Psoas muscle (tissue), 8 donors: Measurements from ENCODE around the gene PLGRKT. TPM values are rescaled to one million over a fixed set of nuclear protein-coding genes. Genes with fewer than 3 reads are reported as not detected.

Experiments used
- ATAC-seq, 4 donors: fragments of 200-7000 bp; cut with Tn5 transposase; one replicate each; pipeline ENCODE4 v1.9.1; 2020; ENCODE audit warnings: moderate library complexity in 3 of 4, mild to moderate bottlenecking in 2 of 4
- DNase-seq, 2 donors: peaks; one replicate each; pipeline ENCODE4 v3.0.0-alpha.2; 2020
- H3K27ac ChIP-seq: fragments of 200-600 bp; one replicate; pipeline ENCODE4 v1.8.0; 2022
- H3K27me3 ChIP-seq, 3 donors: fragments of 200-600 bp in 1 of 3; one replicate each; pipeline versions ENCODE4 v1.6.1 to v1.8.0; 2013 to 2022; ENCODE audit warnings: low read length in 2 of 3, mild to moderate bottlenecking in 2 of 3, moderate library complexity in 1 of 3; ENCODE audit not compliant: insufficient read depth in 3 of 3
- H3K36me3 ChIP-seq, 2 donors: fragments of 200-600 bp in 1 of 2; one replicate each; pipeline versions ENCODE4 v1.6.1 to v1.8.0; 2013 to 2022; ENCODE audit warnings: low read depth in 1 of 2, mild to moderate bottlenecking in 1 of 2, moderate library complexity in 1 of 2; ENCODE audit not compliant: insufficient read depth in 1 of 2
- H3K4me1 ChIP-seq: fragments of 200-600 bp; one replicate; pipeline ENCODE4 v1.8.0; 2022
- H3K4me3 ChIP-seq: fragments of 200-600 bp; one replicate; pipeline ENCODE4 v1.8.0; 2022; ENCODE audit warnings: mild to moderate bottlenecking
- H3K9me3 ChIP-seq: fragments of 200-600 bp; one replicate; pipeline ENCODE4 v1.8.0; 2022
- WGBS, 3 donors: extraction: QIAGEN DNeasy Blood & Tissue Kit; methylation state at CpG; one replicate each; pipeline versions ENCODE4 v1.1.6 to v1.1.7; 2013; 5-methylcytosine and 5-hydroxymethylcytosine counted together
- intact Hi-C, 2 donors: fragments of 100-400 bp; cut with DNase I; formaldehyde crosslinking; loops; one replicate each; pipeline versions ENCODE4 v1.11.0 to v1.14.2; 2022
- polyA plus RNA-seq, 3 donors: library from polyadenylated mRNA; stranded (reverse); fragments of 200-250 nt; gene quantifications; one replicate each; pipeline ENCODE4 v1.2.3, GENCODE V29; 2013
- total RNA-seq, 4 donors: library from RNA; stranded (reverse); fragmentation: NEBNext Ultra II Directional in 2 of 4; extraction: Animal tissue kit (Norgen Biotek cat#: 25700) in 2 of 4; gene quantifications; one replicate each; pipeline versions ENCODE4 v1.2.1 to v1.2.4, GENCODE V29; 2021 to 2023
- TF ChIP-seq, protein P1 (sequence below): fragments of 200-600 bp; IDR thresholded peaks from one replicate; pipeline ENCODE4 v1.8.0; 2022; ENCODE audit warnings: antibody characterized with exemption
- donor health status: healthy with polysubstance abuse.
- donor health status: DM: no; HTN: no; CAD: no; lungs with moderate emphysema.
- donor health status: Bipolar disorder and iron deficiency.
- donor health status: healthy.
- donor health status: DM: yes; HTN: yes; CAD: no.
- donor health status: DM: no; HTN: no; CAD: no.
- donor health status: DM: no; HTN: no; CAD: no.
- donor health status: DM: yes; HTN: yes; CAD: no.

The PLGRKT gene
- total and polyA plus RNA-seq, 7 donors, result 21.4 to 50.4 (median 26.4) TPM

DNA sequence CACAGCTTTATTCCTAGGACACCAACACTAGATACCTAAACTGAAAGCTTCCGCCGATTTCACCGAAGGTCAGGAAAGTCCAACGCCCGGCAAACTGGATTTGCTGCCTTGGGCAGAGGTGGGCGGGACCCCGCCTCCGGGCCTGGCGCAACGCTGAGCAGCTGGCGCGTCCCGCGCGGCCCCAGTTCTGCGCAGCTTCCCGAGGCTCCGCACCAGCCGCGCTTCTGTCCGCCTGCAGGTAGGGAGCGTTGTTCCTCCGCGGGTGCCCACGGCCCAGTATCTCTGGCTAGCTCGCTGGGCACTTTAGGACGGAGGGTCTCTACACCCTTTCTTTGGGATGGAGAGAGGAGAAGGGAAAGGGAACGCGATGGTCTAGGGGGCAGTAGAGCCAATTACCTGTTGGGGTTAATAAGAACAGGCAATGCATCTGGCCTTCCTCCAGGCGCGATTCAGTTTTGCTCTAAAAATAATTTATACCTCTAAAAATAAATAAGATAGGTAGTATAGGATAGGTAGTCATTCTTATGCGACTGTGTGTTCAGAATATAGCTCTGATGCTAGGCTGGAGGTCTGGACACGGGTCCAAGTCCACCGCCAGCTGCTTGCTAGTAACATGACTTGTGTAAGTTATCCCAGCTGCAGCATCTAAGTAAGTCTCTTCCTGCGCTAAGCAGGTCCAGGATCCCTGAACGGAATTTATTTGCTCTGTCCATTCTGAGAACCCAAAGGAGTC lies 12.8 kb upstream of the PLGRKT start, which contains the start of gene CD274:
Gene CD274, plus strand, starts transcription at position 184 of the 733 bp plus-strand sequence. CDS start 5,572 bp downstream, outside the sequence.
- ATAC-seq (peak; percentile 98 to 99 (median 99)), DNase-seq (peak; percentile 89 to 94)
- Histone ChIP-seq H3K27ac (peak within 1 kb of the TSS; percentile 73), H3K27me3 (no peaks in the 10 kb centered on the region), H3K4me3 (peak within 1 kb of the TSS; percentile 70), H3K9me3 (no peaks in the 10 kb centered on the region), H3K4me1 (peaks cover 3% of the 10 kb centered on the region), H3K36me3 (no peaks in the 10 kb centered on the region)
- intact Hi-C loops, result loop anchor here (1.0 to 5.0 kb wide), 3 partner anchors 62 to 140 kb away; partner anchors contain the start of gene PDCD1LG2 (in 2 of the 2)
- 1 to 2% (median 1%) methylated on average over 36 of the region's 36 CpGs for WGBS, 3 donors
- TF ChIP-seq, protein P1, sequence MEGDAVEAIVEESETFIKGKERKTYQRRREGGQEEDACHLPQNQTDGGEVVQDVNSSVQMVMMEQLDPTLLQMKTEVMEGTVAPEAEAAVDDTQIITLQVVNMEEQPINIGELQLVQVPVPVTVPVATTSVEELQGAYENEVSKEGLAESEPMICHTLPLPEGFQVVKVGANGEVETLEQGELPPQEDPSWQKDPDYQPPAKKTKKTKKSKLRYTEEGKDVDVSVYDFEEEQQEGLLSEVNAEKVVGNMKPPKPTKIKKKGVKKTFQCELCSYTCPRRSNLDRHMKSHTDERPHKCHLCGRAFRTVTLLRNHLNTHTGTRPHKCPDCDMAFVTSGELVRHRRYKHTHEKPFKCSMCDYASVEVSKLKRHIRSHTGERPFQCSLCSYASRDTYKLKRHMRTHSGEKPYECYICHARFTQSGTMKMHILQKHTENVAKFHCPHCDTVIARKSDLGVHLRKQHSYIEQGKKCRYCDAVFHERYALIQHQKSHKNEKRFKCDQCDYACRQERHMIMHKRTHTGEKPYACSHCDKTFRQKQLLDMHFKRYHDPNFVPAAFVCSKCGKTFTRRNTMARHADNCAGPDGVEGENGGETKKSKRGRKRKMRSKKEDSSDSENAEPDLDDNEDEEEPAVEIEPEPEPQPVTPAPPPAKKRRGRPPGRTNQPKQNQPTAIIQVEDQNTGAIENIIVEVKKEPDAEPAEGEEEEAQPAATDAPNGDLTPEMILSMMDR, result peak; percentile 71

DNA sequence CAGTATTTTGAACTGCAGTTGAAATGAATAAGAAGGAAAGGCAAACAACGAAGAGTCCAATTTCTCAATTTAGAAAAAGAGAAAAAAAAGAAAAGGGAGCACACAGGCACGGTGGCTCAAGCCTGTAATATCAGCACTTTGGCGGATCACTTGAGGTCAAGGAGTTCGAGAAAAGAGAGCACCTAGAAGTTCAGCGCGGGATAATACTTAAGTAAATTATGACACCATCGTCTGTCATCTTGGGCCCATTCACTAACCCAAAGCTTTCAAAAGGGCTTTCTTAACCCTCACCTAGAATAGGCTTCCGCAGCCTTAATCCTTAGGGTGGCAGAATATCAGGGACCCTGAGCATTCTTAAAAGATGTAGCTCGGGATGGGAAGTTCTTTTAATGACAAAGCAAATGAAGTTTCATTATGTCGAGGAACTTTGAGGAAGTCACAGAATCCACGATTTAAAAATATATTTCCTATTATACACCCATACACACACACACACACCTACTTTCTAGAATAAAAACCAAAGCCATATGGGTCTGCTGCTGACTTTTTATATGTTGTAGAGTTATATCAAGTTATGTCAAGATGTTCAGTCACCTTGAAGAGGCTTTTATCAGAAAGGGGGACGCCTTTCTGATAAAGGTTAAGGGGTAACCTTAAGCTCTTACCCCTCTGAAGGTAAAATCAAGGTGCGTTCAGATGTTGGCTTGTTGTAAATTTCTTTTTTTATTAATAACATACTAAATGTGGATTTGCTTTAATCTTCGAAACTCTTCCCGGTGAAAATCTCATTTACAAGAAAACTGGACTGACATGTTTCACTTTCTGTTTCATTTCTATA lies 12.0 kb upstream of the PLGRKT start:
- WGBS, 3 donors, result 25 to 41% (median 33%) methylated on average over 15 of the region's 15 CpGs
- TF ChIP-seq, protein P1, result no peak
- Histone ChIP-seq H3K36me3 (no peaks in the 10 kb centered on the region), H3K4me3 (peak overlapping the region; percentile 70), H3K9me3 (no peaks in the 10 kb centered on the region), H3K27me3 (no peaks in the 10 kb centered on the region), H3K27ac (peak overlapping the region; percentile 73), H3K4me1 (peaks cover 3% of the 10 kb centered on the region)
- intact Hi-C loops, result loop anchor here (2.0 to 10.0 kb wide), 3 partner anchors 63 to 265 kb away; partner anchors contain the start of gene PDCD1LG2 (in 2 of the 2)
- ATAC-seq, result peak in 2 of 4 donors; percentile 28 to 33
- no peak for DNase-seq

DNA sequence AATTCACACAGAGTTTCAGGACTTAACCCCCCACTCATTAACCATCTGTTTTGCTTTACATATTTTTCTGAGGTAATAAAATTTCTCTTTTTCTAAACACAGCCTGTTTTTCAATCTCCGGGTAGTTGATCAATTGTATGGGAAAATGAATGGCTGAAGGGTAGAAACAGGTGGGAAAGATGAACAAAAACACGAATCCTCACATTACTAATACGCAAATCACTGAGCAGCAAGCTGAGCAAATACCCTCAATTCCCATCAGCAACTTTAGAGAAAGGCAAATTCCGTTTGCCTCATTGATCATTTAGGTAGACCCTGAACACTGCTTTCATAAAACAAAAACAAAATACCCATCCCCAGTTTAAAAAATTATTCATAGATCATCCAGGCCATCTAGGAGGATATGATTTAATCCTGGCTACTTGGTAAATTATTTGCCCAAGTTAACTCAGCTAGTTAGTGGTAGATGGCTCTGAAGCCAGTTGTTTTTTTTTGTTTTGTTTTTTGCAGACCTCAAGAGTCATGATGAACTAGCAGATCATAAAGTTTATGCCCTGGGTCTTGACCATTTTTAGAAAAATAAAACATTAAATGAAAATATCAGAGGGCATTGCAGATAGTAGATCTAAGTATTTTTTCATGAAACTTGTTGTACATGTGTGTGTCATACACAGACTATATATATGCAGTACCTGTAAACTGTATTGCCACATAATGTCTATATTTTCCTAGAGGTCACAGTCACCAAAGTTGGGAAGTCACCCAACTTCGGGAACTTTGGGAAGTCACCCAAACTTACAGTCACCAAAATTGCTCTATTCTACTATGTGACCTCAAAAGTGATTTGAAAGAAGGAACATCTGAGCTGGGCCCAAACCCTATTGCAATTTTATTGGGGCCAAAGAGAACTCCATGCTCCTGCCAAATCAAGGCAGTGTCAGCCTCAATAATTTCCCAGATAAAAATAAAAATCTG lies 11.0 kb upstream of the PLGRKT start:
- peak overlapping the region; percentile 73 for H3K27ac ChIP-seq
- ATAC-seq, result no peak
- peak overlapping the region; percentile 70 for H3K4me3 ChIP-seq
- WGBS, 3 donors, result 83 to 90% (median 84%) methylated on average over 5 of the region's 5 CpGs
- no peaks in the 10 kb centered on the region for H3K9me3 ChIP-seq
- intact Hi-C loops, result loop anchor here in 1 of 2 donors (10.0 kb wide), 1 partner anchor 266 kb away; no protein-coding TSS in a partner anchor
- TF ChIP-seq, protein P1, result no peak
- H3K27me3 ChIP-seq, result no peaks in the 10 kb centered on the region
- no peak for DNase-seq
- no peaks in the 10 kb centered on the region for H3K36me3 ChIP-seq
- peaks cover 3% of the 10 kb centered on the region for H3K4me1 ChIP-seq

DNA sequence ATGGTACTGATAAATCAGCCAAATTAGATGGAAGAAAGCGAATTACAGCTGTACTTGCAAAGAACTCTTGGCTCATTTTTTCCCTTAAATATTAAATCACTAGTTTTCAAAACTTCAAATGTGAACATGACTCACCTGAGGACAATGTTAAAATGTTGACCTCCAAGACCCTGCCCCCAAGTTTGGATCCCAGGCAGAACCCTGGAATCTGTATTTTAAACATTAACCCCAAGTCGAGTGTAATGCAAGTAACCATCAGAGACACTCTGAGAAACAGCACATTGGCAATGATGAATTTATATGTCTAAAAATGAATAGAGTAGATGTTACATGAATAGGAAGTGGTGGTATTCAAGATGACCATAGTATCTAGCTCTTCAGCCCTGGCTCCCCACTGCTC lies 10.3 kb upstream of the PLGRKT start:
- intact Hi-C loops, result loop anchor here in 1 of 2 donors (10.0 kb wide), 1 partner anchor 267 kb away; no protein-coding TSS in a partner anchor
- WGBS, 3 donors, result 85 to 88% (median 87%) methylated on average over 2 of the region's 2 CpGs
- ATAC-seq (no peak), DNase-seq (no peak)
- Histone ChIP-seq H3K4me1 (peaks cover 3% of the 10 kb centered on the region), H3K4me3 (no peak overlapping the region), H3K27ac (no peak overlapping the region), H3K27me3 (no peaks in the 10 kb centered on the region), H3K36me3 (no peaks in the 10 kb centered on the region), H3K9me3 (no peaks in the 10 kb centered on the region)
- TF ChIP-seq, protein P1, result no peak
